Smooth muscle cell of the coronary artery (primary cell): ENCODE measurements around the gene SPDYE17. TPM values are rescaled to one million over a fixed set of nuclear protein-coding genes. Genes with fewer than 3 reads are reported as not detected.

Source experiments
- total RNA-seq: library from RNA; depleted of rRNA; stranded (reverse); fragments of >200 nt; gene quantifications from 2 replicates; pipeline ENCODE4 v1.2.3, GENCODE V29; 2014; ENCODE audit warnings: low replicate concordance

The SPDYE17 gene
- not detected in 2 replicates for total RNA-seq

GRCh38 chr7:77032261-77032660 is at the start of gene SPDYE17:
TSS of gene SPDYE17 (minus strand) at chr7:77032361. CDS start at chr7:77030570, 1,791 bp downstream.

GRCh38 chr7:77062557-77062956 is 30.4 kb upstream of the SPDYE17 start, which contains the start of gene SPDYE18:
TSS of gene SPDYE18 (minus strand) at chr7:77062558. CDS start at chr7:77060512, 2,046 bp downstream.

Other genes with a start within 250 kb of the SPDYE17 start
- gene SPDYE18, start 30.2 kb upstream of the SPDYE17 start, total RNA-seq: 0.08 and 0.94 TPM in 2 replicates
- gene CCDC146, start 90.3 kb upstream of the SPDYE17 start, total RNA-seq: 0.75 and 3.0 TPM in 2 replicates
- gene FGL2, start 167.5 kb upstream of the SPDYE17 start, total RNA-seq: 2.6 and 9.8 TPM in 2 replicates